Activated T-cell treated with anti-CD3 and anti-CD28 coated beads, Interleukin-2, amount 50 U/mL, for 4 hours (primary cell): ENCODE measurements around the gene LRRC70. TPM values are rescaled to one million over a fixed set of nuclear protein-coding genes. Genes with fewer than 3 reads are reported as not detected.

Source experiments
- ATAC-seq, 2 donors: fragments of 200-7000 bp; cut with Tn5 transposase; one replicate each; pipeline ENCODE4 v1.10.0; 2021
- DNase-seq: peaks from one replicate; pipeline ENCODE4 v3.0.0-alpha.2; 2020
- H3K27me3 Mint-ChIP-seq: one replicate; pipeline ENCODE4 v1.8.0; 2021; ENCODE audit warnings: low read depth, mixed read lengths
- H3K36me3 Mint-ChIP-seq: one replicate; pipeline ENCODE4 v1.8.0; 2022; ENCODE audit warnings: mixed read lengths; ENCODE audit not compliant: insufficient read depth
- H3K4me1 Mint-ChIP-seq: one replicate; pipeline ENCODE4 v1.8.0; 2021; ENCODE audit warnings: low read depth, mixed read lengths
- H3K4me3 Mint-ChIP-seq: one replicate; pipeline ENCODE4 v1.8.0; 2021; ENCODE audit warnings: mild to moderate bottlenecking, moderate library complexity, mixed read lengths
- H3K9me3 Mint-ChIP-seq: one replicate; pipeline ENCODE4 v1.8.0; 2021; ENCODE audit warnings: mixed read lengths
- total RNA-seq, 3 donors: library from RNA; stranded (reverse); gene quantifications; one replicate each; pipeline ENCODE4 v1.2.1, GENCODE V29; 2021

LRRC70 gene
- under 1 TPM; 0.38 to 0.90 (median 0.38) TPM for total RNA-seq

GRCh38 chr5:62578540-62578939, at the start of gene LRRC70:
Gene LRRC70 (plus strand): TSS chr5:62578819. CDS start chr5:62579439, 620 bp downstream.
- H3K9me3 Mint-ChIP-seq, result no peaks in the 10 kb centered on the region
- peaks cover 37% of the 10 kb centered on the region for H3K4me1 Mint-ChIP-seq
- peaks cover 22% of the 10 kb centered on the region for H3K36me3 Mint-ChIP-seq
- ATAC-seq, result peak; percentile 48 to 69
- DNase-seq, result no peak
- no peaks in the 10 kb centered on the region for H3K27me3 Mint-ChIP-seq
- H3K4me3 Mint-ChIP-seq, result peak within 1 kb of the TSS; percentile 59

GRCh38 chr5:62533597-62533996, 45.0 kb upstream of the LRRC70 start:
- H3K4me3 Mint-ChIP-seq, result no peak overlapping the region
- no peaks in the 10 kb centered on the region for H3K9me3 Mint-ChIP-seq
- H3K27me3 Mint-ChIP-seq, result no peaks in the 10 kb centered on the region
- H3K36me3 Mint-ChIP-seq, result peaks cover 26% of the 10 kb centered on the region
- H3K4me1 Mint-ChIP-seq, result peaks cover 3% of the 10 kb centered on the region
- no peak for DNase-seq
- no peak for ATAC-seq

- H3K9me3 Mint-ChIP-seq, result no peaks in the 10 kb centered on the region
- H3K4me1 Mint-ChIP-seq, result peaks cover 5% of the 10 kb centered on the region
- DNase-seq, result no peak
- ATAC-seq, result no peak
- H3K27me3 Mint-ChIP-seq, result no peaks in the 10 kb centered on the region
- H3K36me3 Mint-ChIP-seq, result peaks cover 30% of the 10 kb centered on the region
- no peak overlapping the region for H3K4me3 Mint-ChIP-seq
Observed at GRCh38 chr5:62534461-62535236, 44.0 kb upstream of the LRRC70 start.

GRCh38 chr5:62536232-62536631, 42.4 kb upstream of the LRRC70 start:
- H3K27me3 Mint-ChIP-seq, result no peaks in the 10 kb centered on the region
- no peak for ATAC-seq
- no peak for DNase-seq
- H3K36me3 Mint-ChIP-seq, result peaks cover 25% of the 10 kb centered on the region
- no peaks in the 10 kb centered on the region for H3K9me3 Mint-ChIP-seq
- no peak overlapping the region for H3K4me3 Mint-ChIP-seq
- H3K4me1 Mint-ChIP-seq, result peaks cover 5% of the 10 kb centered on the region

GRCh38 chr5:62536783-62537182, 41.8 kb upstream of the LRRC70 start:
- Mint-ChIP-seq H3K36me3 (peaks cover 20% of the 10 kb centered on the region), H3K27me3 (no peaks in the 10 kb centered on the region), H3K4me1 (peaks cover 5% of the 10 kb centered on the region), H3K4me3 (no peak overlapping the region), H3K9me3 (no peaks in the 10 kb centered on the region)
- DNase-seq (no peak), ATAC-seq (no peak)

GRCh38 chr5:62538017-62538942, 40.3 kb upstream of the LRRC70 start:
- Mint-ChIP-seq H3K4me1 (peaks cover 5% of the 10 kb centered on the region), H3K36me3 (peaks cover 18% of the 10 kb centered on the region), H3K9me3 (no peaks in the 10 kb centered on the region), H3K27me3 (no peaks in the 10 kb centered on the region), H3K4me3 (no peak overlapping the region)
- peak; percentile 88 to 93 for ATAC-seq
- no peak for DNase-seq

- Mint-ChIP-seq H3K4me3 (no peak overlapping the region), H3K9me3 (no peaks in the 10 kb centered on the region), H3K4me1 (peaks cover 5% of the 10 kb centered on the region), H3K27me3 (no peaks in the 10 kb centered on the region), H3K36me3 (peaks cover 31% of the 10 kb centered on the region)
- DNase-seq (no peak), ATAC-seq (no peak)
Observed at GRCh38 chr5:62542720-62543119, 35.9 kb upstream of the LRRC70 start.

- no peak for DNase-seq
- Mint-ChIP-seq H3K9me3 (no peaks in the 10 kb centered on the region), H3K4me1 (no peaks in the 10 kb centered on the region), H3K36me3 (peaks cover 34% of the 10 kb centered on the region), H3K4me3 (no peak overlapping the region), H3K27me3 (no peaks in the 10 kb centered on the region)
- no peak for ATAC-seq
Observed at GRCh38 chr5:62547945-62548630, 30.5 kb upstream of the LRRC70 start.

GRCh38 chr5:62550103-62550502, 28.5 kb upstream of the LRRC70 start:
- no peaks in the 10 kb centered on the region for H3K27me3 Mint-ChIP-seq
- H3K9me3 Mint-ChIP-seq, result no peaks in the 10 kb centered on the region
- no peak overlapping the region for H3K4me3 Mint-ChIP-seq
- H3K4me1 Mint-ChIP-seq, result no peaks in the 10 kb centered on the region
- ATAC-seq, result no peak
- peaks cover 27% of the 10 kb centered on the region for H3K36me3 Mint-ChIP-seq
- DNase-seq, result no peak

GRCh38 chr5:62555930-62556329, 22.7 kb upstream of the LRRC70 start:
- Mint-ChIP-seq H3K36me3 (peaks cover 34% of the 10 kb centered on the region), H3K27me3 (no peaks in the 10 kb centered on the region), H3K4me1 (no peaks in the 10 kb centered on the region), H3K9me3 (no peaks in the 10 kb centered on the region), H3K4me3 (no peak overlapping the region)
- ATAC-seq (no peak), DNase-seq (no peak)

GRCh38 chr5:62558941-62559340, 19.7 kb upstream of the LRRC70 start:
- no peak for DNase-seq
- no peak overlapping the region for H3K4me3 Mint-ChIP-seq
- H3K9me3 Mint-ChIP-seq, result no peaks in the 10 kb centered on the region
- H3K4me1 Mint-ChIP-seq, result no peaks in the 10 kb centered on the region
- no peaks in the 10 kb centered on the region for H3K27me3 Mint-ChIP-seq
- peaks cover 33% of the 10 kb centered on the region for H3K36me3 Mint-ChIP-seq
- ATAC-seq, result no peak

- H3K4me1 Mint-ChIP-seq, result no peaks in the 10 kb centered on the region
- no peak overlapping the region for H3K4me3 Mint-ChIP-seq
- no peaks in the 10 kb centered on the region for H3K27me3 Mint-ChIP-seq
- DNase-seq (no peak), ATAC-seq (no peak)
- H3K9me3 Mint-ChIP-seq, result peaks cover 5% of the 10 kb centered on the region
- peaks cover 42% of the 10 kb centered on the region for H3K36me3 Mint-ChIP-seq
Observed at GRCh38 chr5:62560786-62561185, 17.8 kb upstream of the LRRC70 start.

- H3K4me3 Mint-ChIP-seq, result no peak overlapping the region
- no peaks in the 10 kb centered on the region for H3K27me3 Mint-ChIP-seq
- ATAC-seq (no peak), DNase-seq (no peak)
- H3K36me3 Mint-ChIP-seq, result peaks cover 45% of the 10 kb centered on the region
- peaks cover 11% of the 10 kb centered on the region for H3K9me3 Mint-ChIP-seq
- no peaks in the 10 kb centered on the region for H3K4me1 Mint-ChIP-seq
Observed at GRCh38 chr5:62561896-62562295, 16.7 kb upstream of the LRRC70 start.

GRCh38 chr5:62562867-62563266, 15.8 kb upstream of the LRRC70 start:
- DNase-seq (no peak), ATAC-seq (no peak)
- Mint-ChIP-seq H3K4me1 (no peaks in the 10 kb centered on the region), H3K4me3 (no peak overlapping the region), H3K9me3 (peaks cover 17% of the 10 kb centered on the region), H3K27me3 (no peaks in the 10 kb centered on the region), H3K36me3 (peaks cover 48% of the 10 kb centered on the region)
